Hepatocyte (in vitro differentiated cells): Measurements from ENCODE around the gene REPS2. TPM values are rescaled to one million over a fixed set of nuclear protein-coding genes. Genes with fewer than 3 reads are reported as not detected.

Experiments used
- DNase-seq: peaks from one replicate; pipeline ENCODE4 v3.0.0-alpha.2; 2016; ENCODE audit warnings: low spot score
- H2AFZ ChIP-seq: fragments of 200-600 bp; sonication (generic); 2 replicates; pipeline ENCODE4 v1.6.0; 2016; ENCODE audit warnings: antibody characterized with exemption, mild to moderate bottlenecking
- H3K27ac ChIP-seq: fragments of 200-600 bp; sonication (generic); 2 replicates; pipeline ENCODE4 v1.5.1; 2016; ENCODE audit warnings: mild to moderate bottlenecking
- H3K27me3 ChIP-seq: fragments of 200-600 bp; sonication (generic); 2 replicates; pipeline ENCODE4 v1.6.1; 2016
- H3K36me3 ChIP-seq: fragments of 200-600 bp; sonication (generic); replicated peaks from 2 replicates; pipeline ENCODE4 v1.5.1; 2016; ENCODE audit warnings: low read depth; ENCODE audit not compliant: insufficient read depth
- H3K4me1 ChIP-seq: fragments of 200-600 bp; sonication (generic); 2 replicates; pipeline ENCODE4 v1.5.1; 2016; ENCODE audit warnings: mild to moderate bottlenecking, moderate library complexity; ENCODE audit not compliant: insufficient read depth
- H3K4me2 ChIP-seq: fragments of 200-600 bp; sonication (generic); 2 replicates; pipeline ENCODE4 v1.6.0; 2016
- H3K4me3 ChIP-seq: fragments of 200-600 bp; sonication (generic); 2 replicates; pipeline ENCODE4 v1.5.1; 2016; ENCODE audit warnings: mild to moderate bottlenecking
- H3K79me2 ChIP-seq: fragments of 200-600 bp; sonication (generic); 2 replicates; pipeline ENCODE4 v1.6.0; 2017; ENCODE audit warnings: mild to moderate bottlenecking
- H3K9me2 ChIP-seq: fragments of 200-600 bp; sonication (generic); replicated peaks from 2 replicates; pipeline ENCODE4 v1.6.0; 2017; ENCODE audit warnings: mild to moderate bottlenecking; ENCODE audit not compliant: insufficient read depth
- H3K9me3 ChIP-seq: fragments of 200-600 bp; sonication (generic); 2 replicates; pipeline ENCODE4 v1.5.1; 2016; ENCODE audit warnings: low read depth, mild to moderate bottlenecking
- H4K20me1 ChIP-seq: fragments of 200-600 bp; sonication (generic); 2 replicates; pipeline ENCODE4 v1.6.0; 2016; ENCODE audit warnings: mild to moderate bottlenecking; ENCODE audit not compliant: insufficient read depth, poor library complexity, severe bottlenecking
- CTCF ChIP-seq: fragments of 200-600 bp; sonication (generic); IDR thresholded peaks from 2 replicates; pipeline ENCODE4 v1.5.1; 2016; ENCODE audit warnings: antibody characterized with exemption, mild to moderate bottlenecking; ENCODE audit not compliant: poor library complexity
- EZH2 ChIP-seq: fragments of 200-600 bp; sonication (generic); IDR thresholded peaks from 2 replicates; pipeline ENCODE4 v1.6.1; 2016; ENCODE audit warnings: antibody characterized with exemption, mild to moderate bottlenecking, borderline replicate concordance
- EZH2phosphoT487 ChIP-seq: fragments of 200-600 bp; sonication (generic); IDR thresholded peaks from one replicate; pipeline ENCODE4 v1.6.1; 2018; ENCODE audit warnings: antibody characterized with exemption, mild to moderate bottlenecking, low read depth, moderate library complexity; ENCODE audit not compliant: unreplicated experiment, severe bottlenecking
- WGBS: methylation state at CpG from one replicate; pipeline ENCODE4 v1.1.6; 2016; ENCODE audit warnings: low lambda C conversion rate; ENCODE audit errors: missing lambda C conversion rate; 5-methylcytosine and 5-hydroxymethylcytosine counted together
- polyA plus RNA-seq: library from polyadenylated mRNA; unstranded; fragments of >200 nt; fragmentation: Nextera tagmentation; extraction: Ambion mirVana; gene quantifications from 2 replicates; pipeline ENCODE4 v1.2.1, GENCODE V29; 2016
- total RNA-seq: library from RNA; depleted of rRNA; stranded (reverse); fragments of >200 nt; gene quantifications from 2 replicates; pipeline ENCODE4 v1.2.3, GENCODE V29; 2014

The REPS2 gene
- total and polyA plus RNA-seq, 2 experiments from 2014 or later, result 3.4 to 5.0 TPM

- Histone ChIP-seq H3K4me2 (no peak overlapping the region), H3K36me3 (no peaks in the 10 kb centered on the region), H2AFZ (no peak overlapping the region), H3K9me2 (no peaks in the 10 kb centered on the region), H4K20me1 (no peaks in the 10 kb centered on the region), H3K4me1 (no peaks in the 10 kb centered on the region), H3K27me3 (no peaks in the 10 kb centered on the region), H3K4me3 (no peak overlapping the region), H3K9me3 (peaks cover 6% of the 10 kb centered on the region), H3K79me2 (no peaks in the 10 kb centered on the region), H3K27ac (no peak overlapping the region)
- WGBS, result 50% methylated on average over 7 of the region's 7 CpGs
- TF ChIP-seq CTCF, result peak; percentile 10
- TF ChIP-seq EZH2, result no peak
- DNase-seq, result peak; percentile 14
Observed at GRCh38 chrX:17082831-17083230, 136.4 kb downstream of the REPS2 start.

- 72% methylated on average over 4 of the region's 4 CpGs for WGBS
- TF ChIP-seq EZH2, result no peak
- H3K9me2 ChIP-seq, result no peaks in the 10 kb centered on the region
Observed at GRCh38 chrX:17086317-17086716, 139.9 kb downstream of the REPS2 start.

GRCh38 chrX:17095161-17095560 lies 148.7 kb downstream of the REPS2 start:
- Histone ChIP-seq H3K9me3 (no peaks in the 10 kb centered on the region), H4K20me1 (no peaks in the 10 kb centered on the region), H3K27me3 (no peaks in the 10 kb centered on the region), H3K4me2 (no peak overlapping the region), H3K27ac (no peak overlapping the region), H3K79me2 (no peaks in the 10 kb centered on the region), H3K4me1 (no peaks in the 10 kb centered on the region), H3K36me3 (no peaks in the 10 kb centered on the region), H3K4me3 (no peak overlapping the region), H2AFZ (no peak overlapping the region), H3K9me2 (no peaks in the 10 kb centered on the region)
- DNase-seq, result no peak
- TF ChIP-seq EZH2phosphoT487 (no peak), CTCF (no peak), EZH2 (no peak)

More at GRCh38 chrX:17086317-17086716, 139.9 kb downstream of the REPS2 start:
- H3K4me1 ChIP-seq, result no peaks in the 10 kb centered on the region
- H4K20me1 ChIP-seq, result no peaks in the 10 kb centered on the region
- H3K79me2 ChIP-seq, result no peaks in the 10 kb centered on the region
- no peaks in the 10 kb centered on the region for H3K36me3 ChIP-seq
- H3K27me3 ChIP-seq, result no peaks in the 10 kb centered on the region
- DNase-seq, result no peak
- H3K27ac ChIP-seq, result no peak overlapping the region
- H3K4me3 ChIP-seq, result no peak overlapping the region
- H3K4me2 ChIP-seq, result no peak overlapping the region
- H3K9me3 ChIP-seq, result peaks cover 6% of the 10 kb centered on the region
- no peak overlapping the region for H2AFZ ChIP-seq

- no peak overlapping the region for H3K4me2 ChIP-seq
- no peak overlapping the region for H3K27ac ChIP-seq
- H2AFZ ChIP-seq, result no peak overlapping the region
- no peaks in the 10 kb centered on the region for H4K20me1 ChIP-seq
- 18% methylated on average over 1 of the region's 1 CpG for WGBS
- H3K27me3 ChIP-seq, result no peaks in the 10 kb centered on the region
- no peaks in the 10 kb centered on the region for H3K4me1 ChIP-seq
- no peak for DNase-seq
- H3K9me3 ChIP-seq, result no peaks in the 10 kb centered on the region
- no peak overlapping the region for H3K4me3 ChIP-seq
- no peaks in the 10 kb centered on the region for H3K36me3 ChIP-seq
- no peaks in the 10 kb centered on the region for H3K79me2 ChIP-seq
- TF ChIP-seq EZH2phosphoT487, result no peak
- TF ChIP-seq CTCF, result no peak
- TF ChIP-seq EZH2, result no peak
- H3K9me2 ChIP-seq, result no peaks in the 10 kb centered on the region
Observed at GRCh38 chrX:17098516-17099247, 152.2 kb downstream of the REPS2 start.
